ENCODE measurements around the gene S100A8.

- TF ChIP-seq CTCF (IDR thresholded peaks at IDR 0.05) (no peak), POLR2A (IDR thresholded peaks at IDR 0.05) (no peak)
Measured at GRCh38 chr1:153430166-153430553, 39.3 kb upstream of the S100A8 start.
